Activated naive CD8-positive, alpha-beta T cell (primary cell): ENCODE results near the gene GOLGA6A.

Experiments used
- H3K27ac Mint-ChIP-seq: one replicate; pipeline ENCODE4 v1.8.0; 2021; ENCODE audit warnings: mixed read lengths
- H3K27me3 Mint-ChIP-seq: one replicate; pipeline ENCODE4 v1.8.0; 2021; ENCODE audit warnings: mixed read lengths
- H3K36me3 Mint-ChIP-seq: one replicate; pipeline ENCODE4 v1.8.0; 2021; ENCODE audit warnings: mixed read lengths
- H3K4me1 Mint-ChIP-seq: one replicate; pipeline ENCODE4 v1.8.0; 2021; ENCODE audit warnings: low read depth, mixed read lengths
- H3K4me3 Mint-ChIP-seq: one replicate; pipeline ENCODE4 v1.8.0; 2021; ENCODE audit warnings: mild to moderate bottlenecking, mixed read lengths
- H3K9me3 Mint-ChIP-seq: one replicate; pipeline ENCODE4 v1.8.0; 2021; ENCODE audit warnings: low read depth, mixed read lengths

Gene GOLGA6A

DNA sequence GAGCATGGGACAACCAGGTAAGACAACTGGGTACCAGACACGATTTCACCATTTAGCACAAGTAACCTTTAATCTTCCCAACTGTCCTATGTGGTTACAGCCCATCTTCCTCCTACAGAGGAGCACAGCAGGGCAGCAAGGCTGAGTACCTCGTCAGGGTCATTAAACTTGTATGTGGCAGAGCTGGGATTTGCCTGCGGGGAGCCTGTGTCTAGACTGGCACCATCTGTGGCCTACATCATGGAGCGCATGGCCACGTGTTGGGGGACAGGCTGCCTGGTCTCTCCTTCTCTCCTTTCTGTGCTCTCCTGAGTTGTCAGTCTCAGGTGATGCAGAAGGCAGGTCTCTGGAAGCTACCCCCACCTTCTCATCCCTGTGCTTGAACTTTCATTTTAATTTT, 32.2 kb downstream of the GOLGA6A start:
- H3K4me3 Mint-ChIP-seq = no peak overlapping the region
- no peak overlapping the region for H3K27ac Mint-ChIP-seq
- H3K27me3 Mint-ChIP-seq = no peaks in the 10 kb centered on the region
- H3K9me3 Mint-ChIP-seq = no peaks in the 10 kb centered on the region
- H3K36me3 Mint-ChIP-seq = no peaks in the 10 kb centered on the region
- peaks cover 20% of the 10 kb centered on the region for H3K4me1 Mint-ChIP-seq

DNA sequence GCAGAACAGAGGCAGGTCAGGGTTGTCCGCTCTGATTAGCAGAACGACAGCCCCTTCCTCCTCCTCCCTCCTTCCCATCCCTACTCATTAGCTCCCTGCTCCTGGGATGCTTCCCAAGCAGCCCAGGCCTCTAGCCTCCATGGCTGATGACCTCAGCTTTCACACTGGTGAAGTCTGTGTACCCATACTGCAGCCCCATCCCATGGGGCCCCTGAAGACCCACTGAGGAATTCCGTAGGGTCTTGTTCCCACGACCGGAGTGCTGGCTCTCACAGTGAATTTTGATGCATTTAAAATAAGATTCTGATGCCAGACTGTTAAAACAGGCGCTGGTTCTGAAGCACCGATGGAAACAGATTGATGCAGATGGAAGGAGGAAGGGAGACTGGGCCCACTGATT, 36.1 kb downstream of the GOLGA6A start:
- peaks cover 11% of the 10 kb centered on the region for H3K4me1 Mint-ChIP-seq
- H3K36me3 Mint-ChIP-seq = no peaks in the 10 kb centered on the region
- no peak overlapping the region for H3K4me3 Mint-ChIP-seq
- H3K9me3 Mint-ChIP-seq = no peaks in the 10 kb centered on the region
- no peak overlapping the region for H3K27ac Mint-ChIP-seq
- no peaks in the 10 kb centered on the region for H3K27me3 Mint-ChIP-seq

DNA sequence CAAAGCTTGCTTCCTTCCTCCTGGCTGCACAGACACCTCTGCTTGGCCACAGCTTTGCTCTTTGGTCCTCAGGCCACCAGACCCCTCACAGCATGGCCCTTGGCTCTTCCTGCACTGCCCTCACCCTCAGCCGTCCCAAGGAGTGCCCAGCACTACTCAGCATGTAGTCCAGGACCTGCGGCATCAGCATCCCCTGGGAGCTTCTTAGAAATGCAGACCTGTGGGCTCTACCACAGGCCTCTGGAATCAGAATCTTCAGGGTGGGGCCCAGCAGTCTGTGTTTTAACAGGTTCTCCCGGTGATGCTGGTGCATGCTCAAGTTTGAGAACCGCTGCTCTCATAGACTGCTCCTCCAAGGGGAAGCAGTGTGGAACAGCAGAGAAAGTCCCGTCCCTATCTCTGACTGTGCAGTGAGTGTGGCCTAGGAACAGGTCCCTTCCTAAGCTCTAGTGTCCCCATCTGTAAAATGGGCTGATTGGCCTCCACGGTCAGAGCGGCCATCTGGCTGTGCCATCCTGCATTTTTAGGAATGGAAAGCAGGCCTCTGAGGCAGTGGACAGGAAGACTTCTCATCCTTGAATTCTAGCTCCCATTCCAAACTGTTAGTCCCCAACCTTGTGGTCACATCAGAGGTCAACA, 36.6 kb downstream of the GOLGA6A start:
- H3K4me3 Mint-ChIP-seq = no peak overlapping the region
- no peaks in the 10 kb centered on the region for H3K9me3 Mint-ChIP-seq
- H3K36me3 Mint-ChIP-seq = no peaks in the 10 kb centered on the region
- H3K27ac Mint-ChIP-seq = no peak overlapping the region
- no peaks in the 10 kb centered on the region for H3K27me3 Mint-ChIP-seq
- peaks cover 11% of the 10 kb centered on the region for H3K4me1 Mint-ChIP-seq

- Mint-ChIP-seq H3K36me3 (no peaks in the 10 kb centered on the region), H3K27ac (no peak overlapping the region), H3K27me3 (no peaks in the 10 kb centered on the region), H3K9me3 (no peaks in the 10 kb centered on the region), H3K4me1 (peaks cover 11% of the 10 kb centered on the region), H3K4me3 (no peak overlapping the region)
Measured at GRCh38 chr15:74045184-74045583, 37.2 kb downstream of the GOLGA6A start.

DNA sequence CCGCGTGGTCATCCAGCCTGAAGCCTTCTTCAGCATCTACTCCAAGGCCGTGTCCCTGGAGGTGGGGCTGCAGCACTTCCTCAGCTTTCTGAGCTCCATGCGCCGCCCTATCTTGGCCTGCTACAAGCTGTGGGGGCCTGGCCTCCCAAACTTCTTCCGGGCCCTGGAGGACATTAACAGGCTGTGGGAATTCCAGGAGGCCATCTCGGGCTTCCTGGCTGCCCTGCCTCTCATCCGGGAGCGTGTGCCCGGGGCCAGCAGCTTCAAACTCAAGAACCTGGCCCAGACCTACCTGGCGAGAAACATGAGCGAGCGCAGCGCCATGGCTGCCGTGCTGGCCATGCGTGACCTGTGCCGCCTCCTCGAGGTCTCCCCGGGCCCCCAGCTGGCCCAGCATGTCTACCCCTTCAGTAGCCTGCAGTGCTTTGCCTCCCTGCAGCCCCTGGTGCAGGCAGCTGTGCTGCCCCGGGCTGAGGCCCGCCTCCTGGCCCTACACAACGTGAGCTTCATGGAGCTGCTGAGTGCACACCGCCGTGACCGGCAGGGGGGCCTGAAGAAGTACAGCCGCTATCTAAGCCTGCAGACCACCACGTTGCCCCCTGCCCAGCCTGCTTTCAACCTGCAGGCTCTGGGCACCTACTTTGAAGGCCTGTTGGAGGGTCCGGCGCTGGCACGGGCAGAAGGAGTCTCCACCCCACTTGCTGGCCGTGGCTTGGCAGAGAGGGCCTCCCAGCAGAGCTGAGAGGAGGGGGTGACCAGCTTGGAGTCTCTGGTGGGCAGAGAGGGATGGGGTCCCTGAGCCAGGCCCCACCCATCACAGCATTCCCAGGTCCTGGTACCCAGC, 37.9 kb downstream of the GOLGA6A start:
- Mint-ChIP-seq H3K36me3 (no peaks in the 10 kb centered on the region), H3K9me3 (no peaks in the 10 kb centered on the region), H3K27me3 (no peaks in the 10 kb centered on the region), H3K4me3 (no peak overlapping the region), H3K27ac (no peak overlapping the region), H3K4me1 (peaks cover 11% of the 10 kb centered on the region)

DNA sequence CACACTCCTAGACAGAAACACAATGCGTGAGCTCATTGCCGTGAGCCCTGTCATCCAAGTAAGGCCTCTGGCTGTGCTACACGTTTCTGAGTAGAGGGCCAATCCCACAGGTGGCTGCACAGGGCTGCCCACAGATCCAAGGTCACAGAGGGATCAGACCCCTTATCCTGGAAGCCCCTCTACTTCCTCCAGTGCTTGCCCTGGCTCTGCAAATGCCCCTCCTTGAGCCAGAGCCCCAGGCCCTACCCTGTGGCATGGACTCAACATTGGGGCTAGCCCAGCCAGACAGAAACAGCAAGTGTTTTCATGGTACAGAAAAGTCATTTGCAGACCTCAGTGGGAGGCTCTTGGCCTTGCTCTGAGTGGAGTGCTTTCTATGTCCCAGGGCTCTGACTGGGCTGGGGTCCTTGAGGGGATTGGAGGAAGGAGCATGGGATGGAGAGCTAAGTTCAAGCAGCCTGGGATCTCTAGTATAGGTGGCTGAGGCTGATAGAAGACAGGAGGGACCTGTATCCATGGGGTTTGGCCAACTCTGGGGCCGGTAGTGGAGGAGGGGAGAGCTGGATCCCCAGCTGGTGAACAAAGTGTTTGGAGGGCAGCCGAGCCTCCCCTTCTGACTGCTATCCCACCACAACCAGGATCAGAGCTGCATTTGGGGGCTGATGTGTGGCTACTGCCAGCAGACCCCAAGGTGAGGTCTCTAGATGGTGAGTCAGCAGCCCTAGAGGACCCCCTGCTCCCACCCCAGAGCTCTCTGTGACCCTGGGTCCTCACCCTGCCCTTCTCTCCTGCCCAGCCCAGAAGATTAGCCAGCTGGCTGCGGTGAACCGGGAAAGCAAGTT, 38.7 kb downstream of the GOLGA6A start:
- H3K9me3 Mint-ChIP-seq = no peaks in the 10 kb centered on the region
- H3K4me1 Mint-ChIP-seq = peaks cover 11% of the 10 kb centered on the region
- H3K27ac Mint-ChIP-seq = no peak overlapping the region
- H3K4me3 Mint-ChIP-seq = no peak overlapping the region
- no peaks in the 10 kb centered on the region for H3K36me3 Mint-ChIP-seq
- H3K27me3 Mint-ChIP-seq = no peaks in the 10 kb centered on the region

- H3K27ac Mint-ChIP-seq = no peak overlapping the region
- no peak overlapping the region for H3K4me3 Mint-ChIP-seq
- H3K36me3 Mint-ChIP-seq = no peaks in the 10 kb centered on the region
- no peaks in the 10 kb centered on the region for H3K27me3 Mint-ChIP-seq
- peaks cover 6% of the 10 kb centered on the region for H3K4me1 Mint-ChIP-seq
- no peaks in the 10 kb centered on the region for H3K9me3 Mint-ChIP-seq
Measured at GRCh38 chr15:74042603-74043424, 39.5 kb downstream of the GOLGA6A start.

DNA sequence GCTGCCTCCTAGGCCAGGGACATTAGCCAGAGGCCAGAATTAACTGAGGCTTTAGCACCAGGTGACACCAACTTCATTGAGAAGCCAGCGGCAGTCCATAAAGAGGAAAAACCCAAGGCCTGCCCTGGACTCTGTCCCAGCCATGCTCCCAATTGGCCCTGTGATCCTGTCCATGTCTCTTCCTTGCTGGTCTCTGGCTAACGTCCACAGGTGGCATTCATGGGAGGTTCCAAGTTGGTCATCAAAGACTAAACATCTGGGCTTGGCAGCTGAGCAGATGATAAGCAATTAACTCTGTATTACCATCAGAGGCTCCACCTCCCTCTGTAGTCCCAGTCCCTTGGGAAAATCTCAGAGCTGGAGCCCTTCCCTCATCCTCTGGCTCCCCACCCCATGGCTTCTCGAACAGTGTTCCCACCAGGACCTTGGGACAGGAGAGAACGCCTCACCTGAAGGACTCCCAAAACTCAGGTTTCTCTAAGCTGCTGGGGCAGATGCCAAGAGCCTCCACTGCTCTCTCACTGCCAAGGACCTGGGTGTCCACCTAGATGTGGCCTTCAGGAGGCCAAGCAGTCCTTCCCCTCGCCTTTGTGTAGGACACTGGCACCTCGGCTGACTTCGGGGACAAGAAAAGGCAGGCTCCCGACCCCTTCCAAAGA, 40.4 kb downstream of the GOLGA6A start:
- Mint-ChIP-seq H3K9me3 (no peaks in the 10 kb centered on the region), H3K4me1 (peaks cover under 1% of the 10 kb centered on the region), H3K4me3 (no peak overlapping the region), H3K27me3 (no peaks in the 10 kb centered on the region), H3K36me3 (no peaks in the 10 kb centered on the region), H3K27ac (no peak overlapping the region)

GRCh38 chr15:74041311-74041756, 41.0 kb downstream of the GOLGA6A start:
- Mint-ChIP-seq H3K27me3 (no peaks in the 10 kb centered on the region), H3K9me3 (no peaks in the 10 kb centered on the region), H3K36me3 (no peaks in the 10 kb centered on the region), H3K27ac (no peak overlapping the region), H3K4me1 (no peaks in the 10 kb centered on the region), H3K4me3 (no peak overlapping the region)

- H3K4me3 Mint-ChIP-seq = no peak overlapping the region
- H3K9me3 Mint-ChIP-seq = no peaks in the 10 kb centered on the region
- no peaks in the 10 kb centered on the region for H3K4me1 Mint-ChIP-seq
- H3K36me3 Mint-ChIP-seq = no peaks in the 10 kb centered on the region
- no peaks in the 10 kb centered on the region for H3K27me3 Mint-ChIP-seq
- H3K27ac Mint-ChIP-seq = peak overlapping the region; percentile 47
Measured at GRCh38 chr15:74040109-74040850, 42.1 kb downstream of the GOLGA6A start.

GRCh38 chr15:74039656-74040010, 42.7 kb downstream of the GOLGA6A start:
- Mint-ChIP-seq H3K36me3 (no peaks in the 10 kb centered on the region), H3K27me3 (no peaks in the 10 kb centered on the region), H3K4me1 (no peaks in the 10 kb centered on the region), H3K9me3 (no peaks in the 10 kb centered on the region), H3K4me3 (no peak overlapping the region), H3K27ac (no peak overlapping the region)

- Mint-ChIP-seq H3K27ac (no peak overlapping the region), H3K4me3 (no peak overlapping the region), H3K36me3 (no peaks in the 10 kb centered on the region), H3K27me3 (no peaks in the 10 kb centered on the region), H3K9me3 (no peaks in the 10 kb centered on the region), H3K4me1 (no peaks in the 10 kb centered on the region)
Measured at GRCh38 chr15:74038707-74039655, 43.4 kb downstream of the GOLGA6A start.
